ENCODE results near the gene OLR1.

OLR1 gene

GRCh38 chr12:10174986-10175614, 3.2 kb upstream of the OLR1 start:
- no peak for TF ChIP-seq ZFX (IDR thresholded peaks at IDR 0.05)
- TF ChIP-seq, protein P1, sequence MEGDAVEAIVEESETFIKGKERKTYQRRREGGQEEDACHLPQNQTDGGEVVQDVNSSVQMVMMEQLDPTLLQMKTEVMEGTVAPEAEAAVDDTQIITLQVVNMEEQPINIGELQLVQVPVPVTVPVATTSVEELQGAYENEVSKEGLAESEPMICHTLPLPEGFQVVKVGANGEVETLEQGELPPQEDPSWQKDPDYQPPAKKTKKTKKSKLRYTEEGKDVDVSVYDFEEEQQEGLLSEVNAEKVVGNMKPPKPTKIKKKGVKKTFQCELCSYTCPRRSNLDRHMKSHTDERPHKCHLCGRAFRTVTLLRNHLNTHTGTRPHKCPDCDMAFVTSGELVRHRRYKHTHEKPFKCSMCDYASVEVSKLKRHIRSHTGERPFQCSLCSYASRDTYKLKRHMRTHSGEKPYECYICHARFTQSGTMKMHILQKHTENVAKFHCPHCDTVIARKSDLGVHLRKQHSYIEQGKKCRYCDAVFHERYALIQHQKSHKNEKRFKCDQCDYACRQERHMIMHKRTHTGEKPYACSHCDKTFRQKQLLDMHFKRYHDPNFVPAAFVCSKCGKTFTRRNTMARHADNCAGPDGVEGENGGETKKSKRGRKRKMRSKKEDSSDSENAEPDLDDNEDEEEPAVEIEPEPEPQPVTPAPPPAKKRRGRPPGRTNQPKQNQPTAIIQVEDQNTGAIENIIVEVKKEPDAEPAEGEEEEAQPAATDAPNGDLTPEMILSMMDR (conservative IDR thresholded peaks at IDR 0.05) = no peak
- no peak overlapping the region for H3K27ac ChIP-seq

- TF ChIP-seq, protein P1 (conservative IDR thresholded peaks at IDR 0.05) = no peak
- no peak for TF ChIP-seq ZFX (IDR thresholded peaks at IDR 0.05)
- no peak overlapping the region for H3K27ac ChIP-seq
These were observed 1.7 kb downstream of the OLR1 start for GRCh38 chr12:10170216-10170615.

- TF ChIP-seq, protein P1 (conservative IDR thresholded peaks at IDR 0.05) = no peak
- no peak overlapping the region for H3K27ac ChIP-seq
These were observed 2.8 kb downstream of the OLR1 start for GRCh38 chr12:10169104-10169503.

GRCh38 chr12:10167599-10167998, 4.3 kb downstream of the OLR1 start:
- H3K27ac ChIP-seq = no peak overlapping the region
- TF ChIP-seq ZFX (IDR thresholded peaks at IDR 0.05) = no peak
- TF ChIP-seq, protein P1 (conservative IDR thresholded peaks at IDR 0.05) = no peak

DNA sequence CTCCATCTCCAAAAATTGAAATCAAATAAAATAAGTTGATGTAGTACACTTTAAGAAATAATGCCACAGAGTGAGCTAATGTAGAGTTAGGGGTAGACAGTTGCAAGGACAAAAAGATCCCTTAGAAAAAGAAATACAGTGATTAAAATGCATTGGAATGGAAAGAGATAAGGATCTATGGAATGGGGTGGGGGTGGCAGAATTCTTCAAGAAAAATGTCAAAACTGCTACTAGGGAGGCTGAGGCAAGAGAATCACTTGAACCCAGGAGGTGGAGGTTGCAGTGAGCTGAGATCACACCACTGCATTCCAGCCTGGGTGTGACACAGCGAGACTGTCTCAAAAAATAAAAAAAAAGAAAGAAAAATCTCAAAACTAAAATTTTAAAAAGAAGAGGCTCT, 6.5 kb downstream of the OLR1 start:
- H3K27ac ChIP-seq = no peak overlapping the region
- TF ChIP-seq, protein P1 (conservative IDR thresholded peaks at IDR 0.05) = no peak
- no peak for TF ChIP-seq ZFX (IDR thresholded peaks at IDR 0.05)

GRCh38 chr12:10163084-10163483, 8.8 kb downstream of the OLR1 start:
- TF ChIP-seq ZFX (IDR thresholded peaks at IDR 0.05) = no peak
- TF ChIP-seq, protein P1 (conservative IDR thresholded peaks at IDR 0.05) = no peak

GRCh38 chr12:10160617-10161385, 11.1 kb downstream of the OLR1 start:
- no peak overlapping the region for H3K27ac ChIP-seq
- TF ChIP-seq, protein P1 (conservative IDR thresholded peaks at IDR 0.05) = no peak
- TF ChIP-seq ZFX (IDR thresholded peaks at IDR 0.05) = no peak

More at GRCh38 chr12:10163084-10163483, 8.8 kb downstream of the OLR1 start:
- H3K27ac ChIP-seq = no peak overlapping the region
